Keratinocyte (primary cell): ENCODE results near the gene TMEM183A. TPM values are rescaled to one million over a fixed set of nuclear protein-coding genes. Genes with fewer than 3 reads are reported as not detected.

Experiments
- DNase-seq: peaks from one replicate; pipeline ENCODE4 v3.0.0-alpha.2; 2011; ENCODE audit warnings: low read depth, missing footprints, low spot score
- FAIRE-seq: peaks from 2 replicates; lab custom pipeline; 2011; peaks lifted over from hg19 to GRCh38; lab: Jason Lieb, UNC
- H2AFZ ChIP-seq: 2 replicates; pipeline ENCODE4 v1.6.0; 2012; ENCODE audit warnings: low read length, control low read depth, inconsistent platforms; ENCODE audit not compliant: control insufficient read depth
- H3K27ac ChIP-seq: 2 replicates; pipeline ENCODE4 v1.5.1; 2011; ENCODE audit warnings: low read length; ENCODE audit not compliant: control insufficient read depth, insufficient read depth
- H3K27me3 ChIP-seq: 3 replicates; pipeline ENCODE4 v1.6.0; 2011; ENCODE audit warnings: low read length; ENCODE audit not compliant: control insufficient read depth, insufficient read depth; ENCODE audit errors: extremely low read depth
- H3K36me3 ChIP-seq, 2 experiments: 2 replicates in 1 of 2; 3 replicates in 1 of 2; pipeline ENCODE4 v1.5.1; 2011; ENCODE audit warnings: low read length in 2 of 2, mild to moderate bottlenecking in 1 of 2; ENCODE audit not compliant: control insufficient read depth in 2 of 2, insufficient read depth in 2 of 2; ENCODE audit errors: extremely low read depth in 1 of 2
- H3K4me1 ChIP-seq: 3 replicates; pipeline ENCODE4 v1.5.1; 2011; ENCODE audit warnings: low read length; ENCODE audit not compliant: control insufficient read depth, insufficient read depth; ENCODE audit errors: extremely low read depth
- H3K4me2 ChIP-seq: 3 replicates; pipeline ENCODE4 v1.6.0; 2011; ENCODE audit warnings: low read depth, low read length; ENCODE audit not compliant: control insufficient read depth, insufficient read depth; ENCODE audit errors: extremely low read depth
- H3K4me3 ChIP-seq, 3 experiments: fragments of 200-600 bp in 1 of 3; sonication (generic) in 1 of 3; 2 replicates in 2 of 3; 3 replicates in 1 of 3; pipeline ENCODE4 v1.5.1; 2011 to 2016; ENCODE audit warnings: low read length in 3 of 3, mild to moderate bottlenecking in 3 of 3, control low read depth in 2 of 3, inconsistent platforms in 1 of 3, low read depth in 1 of 3, mixed read lengths in 1 of 3, mixed run types in 1 of 3, moderate library complexity in 1 of 3; ENCODE audit not compliant: control insufficient read depth in 2 of 3, insufficient read depth in 2 of 3; ENCODE audit errors: extremely low read depth in 1 of 3
- H3K79me2 ChIP-seq: 2 replicates; pipeline ENCODE4 v1.6.0; 2012; ENCODE audit warnings: low read length; ENCODE audit not compliant: control insufficient read depth, insufficient read depth
- H3K9ac ChIP-seq: 3 replicates; pipeline ENCODE4 v1.6.0; 2011; ENCODE audit warnings: low read length; ENCODE audit not compliant: control insufficient read depth, insufficient read depth; ENCODE audit errors: extremely low read depth
- H3K9me1 ChIP-seq: 3 replicates; pipeline ENCODE4 v1.6.0; 2011; ENCODE audit warnings: low read length; ENCODE audit not compliant: control insufficient read depth, insufficient read depth; ENCODE audit errors: extremely low read depth
- H3K9me3 ChIP-seq: 2 replicates; pipeline ENCODE4 v1.5.1; 2012; ENCODE audit warnings: low read depth, low read length; ENCODE audit not compliant: control insufficient read depth
- H4K20me1 ChIP-seq: 3 replicates; pipeline ENCODE4 v1.6.0; 2011; ENCODE audit warnings: low read length; ENCODE audit not compliant: control insufficient read depth, insufficient read depth; ENCODE audit errors: extremely low read depth
- CTCF ChIP-seq, 3 experiments: IDR thresholded peaks in 1 of 3; conservative IDR thresholded peaks in 1 of 3; optimal IDR thresholded peaks in 1 of 3; 2 replicates in 2 of 3; 3 replicates in 1 of 3; pipeline versions ENCODE3 to v1.5.1; 2011; ENCODE audit warnings: low read length in 3 of 3, mild to moderate bottlenecking in 3 of 3, moderate library complexity in 2 of 3, control low read depth in 1 of 3, inconsistent platforms in 1 of 3; ENCODE audit not compliant: insufficient read depth in 2 of 3; ENCODE audit errors: extremely low read depth in 1 of 3
- EZH2 ChIP-seq: IDR thresholded peaks from one replicate; pipeline ENCODE4 v1.6.1; 2012; ENCODE audit warnings: inconsistent platforms, mild to moderate bottlenecking, low read length, moderate library complexity
- dilution Hi-C: fragments of 300-500 bp; cut with MboI; formaldehyde crosslinking; loops from one replicate; pipeline ENCODE4 v1.7.0; 2020; ENCODE audit warnings: low sequenced_read_pairs; ENCODE audit not compliant: extremely low pct_ligation_motif_present
- polyA plus RNA-seq, 5 experiments: library from polyadenylated mRNA; depleted of rRNA in 3 of 5; stranded (reverse) in 3 of 5; stranded (forward) in 1 of 5; unstranded in 1 of 5; fragments of >200 nt; gene quantifications; 1 replicate in 1 of 5; 2 replicates in 3 of 5; 3 replicates in 1 of 5; pipeline versions ENCODE4 v1.2.1 to v1.2.3, GENCODE V29; 2011 to 2012; ENCODE audit warnings: missing spikeins in 2 of 5, low read depth in 1 of 5, low replicate concordance in 1 of 5

The TMEM183A gene
- polyA plus RNA-seq, 1 donor (not counting 4 experiments of a cell fraction or from before 2014, with no cell fraction given) = 88.2 TPM

GRCh38 chr1:203065191-203065590 lies 58.0 kb downstream of the TMEM183A start:
- TF ChIP-seq EZH2 (no peak), CTCF (optimal IDR thresholded peaks at IDR 0.05 in 1 of 3, IDR thresholded peaks at IDR 0.05 in 1 of 3, conservative IDR thresholded peaks at IDR 0.05 in 1 of 3; ENCODE audit: extremely low read depth in 1 of 3, insufficient read depth in 2 of 3, low read length in 3 of 3) (no peak)
- Histone ChIP-seq H3K4me1 (no peaks in the 10 kb centered on the region), H3K4me2 (no peak overlapping the region), H3K27ac (no peak overlapping the region), H3K9ac (no peak overlapping the region), H3K36me3 (no peaks in the 10 kb centered on the region), H3K4me3 (no peak overlapping the region), H3K79me2 (no peaks in the 10 kb centered on the region), H4K20me1 (no peaks in the 10 kb centered on the region), H3K9me3 (no peaks in the 10 kb centered on the region), H3K27me3 (peaks cover 16% of the 10 kb centered on the region), H3K9me1 (no peaks in the 10 kb centered on the region), H2AFZ (no peak overlapping the region)
- no peak for DNase-seq
- FAIRE-seq = no peak
- dilution Hi-C loops = no loop called here

- no peak overlapping the region for H3K4me3 ChIP-seq
- dilution Hi-C loops = no loop called here
- H2AFZ ChIP-seq = no peak overlapping the region
- H3K27ac ChIP-seq = no peak overlapping the region
- no peaks in the 10 kb centered on the region for H3K4me1 ChIP-seq
- TF ChIP-seq EZH2 = no peak
- TF ChIP-seq CTCF (optimal IDR thresholded peaks at IDR 0.05 in 1 of 3, IDR thresholded peaks at IDR 0.05 in 1 of 3, conservative IDR thresholded peaks at IDR 0.05 in 1 of 3; ENCODE audit: extremely low read depth in 1 of 3, insufficient read depth in 2 of 3, low read length in 3 of 3) = no peak
- no peak for FAIRE-seq
- H3K4me2 ChIP-seq = no peak overlapping the region
- no peaks in the 10 kb centered on the region for H3K9me1 ChIP-seq
- H4K20me1 ChIP-seq = no peaks in the 10 kb centered on the region
- H3K36me3 ChIP-seq = no peaks in the 10 kb centered on the region
- peaks cover 12% of the 10 kb centered on the region for H3K27me3 ChIP-seq
- no peak for DNase-seq
- H3K9ac ChIP-seq = no peak overlapping the region
- no peaks in the 10 kb centered on the region for H3K79me2 ChIP-seq
- no peaks in the 10 kb centered on the region for H3K9me3 ChIP-seq
Observed at GRCh38 chr1:203065986-203066385, 58.8 kb downstream of the TMEM183A start.
